GM18858 (cell line): Measurements from ENCODE around the gene DNAH6.

ENCODE experiments used
- ATAC-seq: cut with Tn5 transposase; IDR thresholded peaks from one replicate; pipeline ENCODE4 v1.9.1; 2021; ENCODE audit not compliant: unreplicated experiment

The DNAH6 gene

GRCh38 chr2:84687498-84688149, 171.3 kb downstream of the DNAH6 start:
- ATAC-seq = no peak

- no peak for ATAC-seq
These were observed 173.9 kb downstream of the DNAH6 start for GRCh38 chr2:84690225-84690624.

GRCh38 chr2:84694088-84694622, 177.9 kb downstream of the DNAH6 start:
- ATAC-seq = no peak

GRCh38 chr2:84697895-84698294, 181.6 kb downstream of the DNAH6 start:
- ATAC-seq = no peak

GRCh38 chr2:84700006-84700405, 183.7 kb downstream of the DNAH6 start:
- no peak for ATAC-seq

GRCh38 chr2:84701880-84702279, 185.6 kb downstream of the DNAH6 start:
- no peak for ATAC-seq

- ATAC-seq = no peak
These were observed 186.6 kb downstream of the DNAH6 start for GRCh38 chr2:84702941-84703340.

- no peak for ATAC-seq
These were observed 187.5 kb downstream of the DNAH6 start for GRCh38 chr2:84703831-84704230.

- ATAC-seq = no peak
These were observed 188.4 kb downstream of the DNAH6 start for GRCh38 chr2:84704505-84705244.

- no peak for ATAC-seq
These were observed 189.6 kb downstream of the DNAH6 start for GRCh38 chr2:84705858-84706257.

GRCh38 chr2:84708442-84708841, 192.1 kb downstream of the DNAH6 start:
- no peak for ATAC-seq

- ATAC-seq = no peak
These were observed 195.4 kb downstream of the DNAH6 start for GRCh38 chr2:84711651-84712050.

GRCh38 chr2:84713441-84713840, 197.1 kb downstream of the DNAH6 start:
- no peak for ATAC-seq

GRCh38 chr2:84716564-84716963, 200.3 kb downstream of the DNAH6 start:
- ATAC-seq = no peak

GRCh38 chr2:84717302-84717701, 201.0 kb downstream of the DNAH6 start:
- no peak for ATAC-seq

GRCh38 chr2:84719434-84719833, 203.1 kb downstream of the DNAH6 start:
- ATAC-seq = no peak

GRCh38 chr2:84723831-84724230, 207.5 kb downstream of the DNAH6 start:
- no peak for ATAC-seq

GRCh38 chr2:84725717-84726116, 209.4 kb downstream of the DNAH6 start:
- no peak for ATAC-seq

GRCh38 chr2:84727315-84727714, 211.0 kb downstream of the DNAH6 start:
- no peak for ATAC-seq

- ATAC-seq = no peak
These were observed 212.9 kb downstream of the DNAH6 start for GRCh38 chr2:84729224-84729623.

- ATAC-seq = no peak
These were observed 214.9 kb downstream of the DNAH6 start for GRCh38 chr2:84731185-84731584.
